G401 (cell line): Measurements from ENCODE around the gene MSMO1. TPM values are rescaled to one million over a fixed set of nuclear protein-coding genes. Genes with fewer than 3 reads are reported as not detected.
"Not testable (repeated sequence)": the region's sequence is repeated elsewhere in the genome, so short reads cannot be mapped to it uniquely, and the experiment has no call there.

Source experiments
- DNase-seq: peaks from one replicate; pipeline ENCODE4 v3.0.0-alpha.2; 2015; ENCODE audit warnings: low spot score
- in situ Hi-C: cut with HindIII; loops from 2 replicates; pipeline ENCODE4 v1.10.0; 2016; ENCODE audit warnings: low sequenced_read_pairs, mixed read lengths
- total RNA-seq: library from RNA; depleted of rRNA; stranded (reverse); fragments of >200 nt; shearing (Covaris generic); gene quantifications from 2 replicates; pipeline ENCODE4 v1.2.3, GENCODE V29; 2014; rRNA removed

The MSMO1 gene
- 52.2 and 66.8 TPM in 2 replicates for total RNA-seq

GRCh38 chr4:165327211-165328100 lies at the start of gene MSMO1:
Gene MSMO1, plus strand, starts transcription at chr4:165327669. Its CDS starts 5,702 bp downstream, at chr4:165333371.
- DNase-seq: peak; percentile 99
- in situ Hi-C loops: no loop called here

GRCh38 chr4:165279531-165279930 lies 47.9 kb upstream of the MSMO1 start:
- in situ Hi-C loops, DNase-seq: not testable (repeated sequence)

GRCh38 chr4:165284697-165285096 lies 42.8 kb upstream of the MSMO1 start:
- DNase-seq, in situ Hi-C loops: not testable (repeated sequence)

- DNase-seq, in situ Hi-C loops: not testable (repeated sequence)
These were observed 40.7 kb upstream of the MSMO1 start for GRCh38 chr4:165286619-165287340.

- in situ Hi-C loops: no loop called here
- DNase-seq: no peak
These were observed 39.2 kb upstream of the MSMO1 start for GRCh38 chr4:165288226-165288625.

GRCh38 chr4:165288639-165289422 lies 38.6 kb upstream of the MSMO1 start:
- no peak for DNase-seq
- in situ Hi-C loops: no loop called here

GRCh38 chr4:165289423-165289785 lies 38.1 kb upstream of the MSMO1 start:
- in situ Hi-C loops: no loop called here
- DNase-seq: no peak

GRCh38 chr4:165293061-165293460 lies 34.4 kb upstream of the MSMO1 start:
- in situ Hi-C loops: no loop called here
- DNase-seq: no peak

- in situ Hi-C loops: no loop called here
- no peak for DNase-seq
These were observed 33.4 kb upstream of the MSMO1 start for GRCh38 chr4:165293927-165294649.

GRCh38 chr4:165294907-165295306 lies 32.6 kb upstream of the MSMO1 start:
- in situ Hi-C loops: no loop called here
- no peak for DNase-seq

- no peak for DNase-seq
- in situ Hi-C loops: no loop called here
These were observed 29.8 kb upstream of the MSMO1 start for GRCh38 chr4:165297626-165298025.

- in situ Hi-C loops: no loop called here
- no peak for DNase-seq
These were observed 27.9 kb upstream of the MSMO1 start for GRCh38 chr4:165299399-165300060.

- DNase-seq: peak; percentile 11
- in situ Hi-C loops: no loop called here
These were observed 25.6 kb upstream of the MSMO1 start for GRCh38 chr4:165301833-165302232.

- DNase-seq: no peak
- in situ Hi-C loops: no loop called here
These were observed 24.8 kb upstream of the MSMO1 start for GRCh38 chr4:165302658-165303057.

GRCh38 chr4:165308166-165308565 lies 19.3 kb upstream of the MSMO1 start:
- DNase-seq: no peak
- in situ Hi-C loops: no loop called here

GRCh38 chr4:165308606-165309005 lies 18.9 kb upstream of the MSMO1 start:
- DNase-seq: no peak
- in situ Hi-C loops: no loop called here

- no peak for DNase-seq
- in situ Hi-C loops: no loop called here
These were observed 18.0 kb upstream of the MSMO1 start for GRCh38 chr4:165309456-165309855.

GRCh38 chr4:165312506-165312905 lies 15.0 kb upstream of the MSMO1 start:
- in situ Hi-C loops: no loop called here
- DNase-seq: no peak
